ACC112 (cell line): ENCODE measurements around the gene MAP1LC3B.
"Not testable (repeated sequence)": the region's sequence is repeated elsewhere in the genome, so short reads cannot be mapped to it uniquely, and the experiment has no call there.

Experiments used
- H2AFZ ChIP-seq: fragments of 200-600 bp; sonication (generic); one replicate; pipeline ENCODE4 v1.6.0; 2017; ENCODE audit warnings: antibody characterized with exemption, low read length; ENCODE audit not compliant: unreplicated experiment
- H3K27ac ChIP-seq: fragments of 200-600 bp; sonication (generic); 2 replicates; pipeline ENCODE4 v1.5.1; 2014; ENCODE audit warnings: low read depth, mild to moderate bottlenecking, antibody characterized with exemption, low read length, moderate library complexity
- H3K27me3 ChIP-seq: fragments of 200-600 bp; sonication (generic); 2 replicates; pipeline ENCODE4 v1.6.1; 2014; ENCODE audit warnings: mild to moderate bottlenecking, antibody characterized with exemption, low read length, moderate library complexity, mixed read lengths; ENCODE audit not compliant: insufficient read depth
- H3K36me3 ChIP-seq: fragments of 200-600 bp; sonication (generic); 2 replicates; pipeline ENCODE4 v1.6.1; 2016; ENCODE audit warnings: mild to moderate bottlenecking, antibody characterized with exemption, low read length, moderate library complexity, mixed read lengths; ENCODE audit not compliant: insufficient read depth
- H3K4me1 ChIP-seq: fragments of 200-600 bp; sonication (generic); one replicate; pipeline ENCODE4 v1.6.1; 2016; ENCODE audit warnings: low read length, mixed read lengths; ENCODE audit not compliant: insufficient read depth, unreplicated experiment, control insufficient read depth
- H3K4me3 ChIP-seq: fragments of 200-600 bp; sonication (generic); 2 replicates; pipeline ENCODE4 v1.5.1; 2014; ENCODE audit warnings: mild to moderate bottlenecking, low read depth, low read length
- H3K79me2 ChIP-seq: fragments of 200-600 bp; sonication (generic); one replicate; pipeline ENCODE4 v1.6.0; 2016; ENCODE audit warnings: low read length; ENCODE audit not compliant: control insufficient read depth, unreplicated experiment, insufficient read depth

The MAP1LC3B gene

GRCh38 chr16:87369796-87370719 lies 22.1 kb upstream of the MAP1LC3B start:
- Histone ChIP-seq H3K27me3 (no peaks in the 10 kb centered on the region), H3K4me1 (no peaks in the 10 kb centered on the region), H3K36me3 (peaks cover 9% of the 10 kb centered on the region; the same call in 1 of the 2 replicates), H3K4me3 (no peak overlapping the region), H3K79me2 (peaks cover 84% of the 10 kb centered on the region), H3K27ac (no peak overlapping the region), H2AFZ (no peak overlapping the region)

- Histone ChIP-seq H3K27ac (no peak overlapping the region), H2AFZ (no peak overlapping the region), H3K79me2 (peaks cover 85% of the 10 kb centered on the region), H3K36me3 (peaks cover 5% of the 10 kb centered on the region; the same call in 1 of the 2 replicates), H3K27me3 (no peaks in the 10 kb centered on the region), H3K4me1 (peaks cover 10% of the 10 kb centered on the region), H3K4me3 (no peak overlapping the region)
These were observed 20.8 kb upstream of the MAP1LC3B start for GRCh38 chr16:87371261-87371866.

GRCh38 chr16:87372305-87372704 lies 19.8 kb upstream of the MAP1LC3B start:
- Histone ChIP-seq H3K27me3 (no peaks in the 10 kb centered on the region), H3K4me3 (no peak overlapping the region), H3K36me3 (peaks cover 5% of the 10 kb centered on the region; the same call in 1 of the 2 replicates), H2AFZ (no peak overlapping the region), H3K4me1 (peaks cover 16% of the 10 kb centered on the region), H3K27ac (no peak overlapping the region), H3K79me2 (peaks cover 87% of the 10 kb centered on the region)

GRCh38 chr16:87374313-87374712 lies 17.8 kb upstream of the MAP1LC3B start:
- no peaks in the 10 kb centered on the region for H3K27me3 ChIP-seq
- H3K36me3 ChIP-seq: peaks cover 5% of the 10 kb centered on the region; the same call in 1 of the 2 replicates
- no peak overlapping the region for H2AFZ ChIP-seq
- peaks cover 85% of the 10 kb centered on the region for H3K79me2 ChIP-seq
- H3K27ac ChIP-seq: no peak overlapping the region
- H3K4me1 ChIP-seq: peaks cover 16% of the 10 kb centered on the region
- H3K4me3 ChIP-seq: no peak overlapping the region

- peaks cover 85% of the 10 kb centered on the region for H3K79me2 ChIP-seq
- peaks cover 5% of the 10 kb centered on the region; the same call in 1 of the 2 replicates for H3K36me3 ChIP-seq
- H3K27me3 ChIP-seq: no peaks in the 10 kb centered on the region
- H2AFZ ChIP-seq: no peak overlapping the region
- peak overlapping the region; percentile 51; the same call in 1 of the 2 replicates for H3K27ac ChIP-seq
- no peak overlapping the region for H3K4me3 ChIP-seq
- H3K4me1 ChIP-seq: peaks cover 19% of the 10 kb centered on the region
These were observed 16.6 kb upstream of the MAP1LC3B start for GRCh38 chr16:87375426-87376135.

- Histone ChIP-seq H3K36me3 (peaks cover 5% of the 10 kb centered on the region; the same call in 1 of the 2 replicates), H3K4me3 (no peak overlapping the region), H2AFZ (no peak overlapping the region), H3K4me1 (peaks cover 26% of the 10 kb centered on the region), H3K27ac (0 out of 2 replicates have a peak overlapping the region, but pooled peaks have one; percentile 51), H3K27me3 (no peaks in the 10 kb centered on the region), H3K79me2 (peaks cover 85% of the 10 kb centered on the region)
These were observed 15.5 kb upstream of the MAP1LC3B start for GRCh38 chr16:87376660-87377059.

- peaks cover 77% of the 10 kb centered on the region for H3K79me2 ChIP-seq
- H3K27me3 ChIP-seq, H3K27ac ChIP-seq, H3K4me3 ChIP-seq, H2AFZ ChIP-seq, H3K36me3 ChIP-seq: not testable (repeated sequence)
- peaks cover 32% of the 10 kb centered on the region for H3K4me1 ChIP-seq
These were observed 12.8 kb upstream of the MAP1LC3B start for GRCh38 chr16:87379312-87379752.

- Histone ChIP-seq H2AFZ (no peak overlapping the region), H3K79me2 (peaks cover 71% of the 10 kb centered on the region), H3K27ac (peak overlapping the region; percentile 76), H3K27me3 (no peaks in the 10 kb centered on the region), H3K4me3 (peak overlapping the region; percentile 85), H3K4me1 (peaks cover 31% of the 10 kb centered on the region), H3K36me3 (no peaks in the 10 kb centered on the region)
These were observed 11.7 kb upstream of the MAP1LC3B start for GRCh38 chr16:87380403-87380802.

GRCh38 chr16:87380881-87381280 lies 11.3 kb upstream of the MAP1LC3B start:
- peak overlapping the region; percentile 85 for H3K4me3 ChIP-seq
- no peaks in the 10 kb centered on the region for H3K36me3 ChIP-seq
- H3K27me3 ChIP-seq: no peaks in the 10 kb centered on the region
- no peak overlapping the region for H2AFZ ChIP-seq
- H3K79me2 ChIP-seq: peaks cover 66% of the 10 kb centered on the region
- peak overlapping the region; percentile 76 for H3K27ac ChIP-seq
- peaks cover 26% of the 10 kb centered on the region for H3K4me1 ChIP-seq

- H2AFZ ChIP-seq: no peak overlapping the region
- peaks cover 16% of the 10 kb centered on the region for H3K4me1 ChIP-seq
- H3K36me3 ChIP-seq: no peaks in the 10 kb centered on the region
- peak overlapping the region; percentile 73 for H3K27ac ChIP-seq
- peaks cover 53% of the 10 kb centered on the region for H3K79me2 ChIP-seq
- peak overlapping the region; percentile 85 for H3K4me3 ChIP-seq
- H3K27me3 ChIP-seq: no peaks in the 10 kb centered on the region
These were observed 9.9 kb upstream of the MAP1LC3B start for GRCh38 chr16:87382023-87382785.
